BJ (cell line): ENCODE results near the gene ZNF844. TPM values are rescaled to one million over a fixed set of nuclear protein-coding genes. Genes with fewer than 3 reads are reported as not detected.
"Not testable (repeated sequence)": the region's sequence is repeated elsewhere in the genome, so short reads cannot be mapped to it uniquely, and the experiment has no call there.

Experiments
- CTCF ChIA-PET: fragments of 350-600 bp; formaldehyde crosslinking; extraction: SDS; loops from one replicate; lab custom pipeline; 2021; ENCODE audit warnings: antibody characterized with exemption, inconsistent platforms; lab: Yijun Ruan, JAX
- POLR2A ChIA-PET: fragments of 300-600 bp; sonication (Branson Sonifier 250); formaldehyde crosslinking; extraction: SDS; loops from one replicate; lab custom pipeline; 2021; ENCODE audit warnings: antibody characterized with exemption; lab: Charles Lee
- DNase-seq: peaks from one replicate; pipeline ENCODE4 v3.0.0-alpha.2; 2011; ENCODE audit warnings: low read depth
- H3K27me3 ChIP-seq: 2 replicates; pipeline ENCODE4 v1.6.0; 2011; ENCODE audit warnings: low read length; ENCODE audit not compliant: control insufficient read depth, insufficient read depth
- H3K36me3 ChIP-seq: 2 replicates; pipeline ENCODE4 v1.5.1; 2011; ENCODE audit warnings: low read length; ENCODE audit not compliant: control insufficient read depth, insufficient read depth
- H3K4me3 ChIP-seq: 2 replicates; pipeline ENCODE4 v1.5.1; 2011; ENCODE audit warnings: low read depth, mild to moderate bottlenecking, control low read depth, low read length
- polyA plus RNA-seq: library from polyadenylated mRNA; depleted of rRNA; stranded (reverse); fragments of >200 nt; gene quantifications from 2 replicates; pipeline ENCODE4 v1.2.3, GENCODE V29; 2011
- TF ChIP-seq, protein P1 (sequence below): IDR thresholded peaks from 2 replicates; pipeline ENCODE4 v1.5.1; 2011; ENCODE audit warnings: low read depth, mild to moderate bottlenecking, control low read depth, inconsistent platforms, low read length, moderate library complexity; ENCODE audit not compliant: insufficient read depth

Gene ZNF844
- polyA plus RNA-seq, 1 experiment = 2.8 TPM

DNA sequence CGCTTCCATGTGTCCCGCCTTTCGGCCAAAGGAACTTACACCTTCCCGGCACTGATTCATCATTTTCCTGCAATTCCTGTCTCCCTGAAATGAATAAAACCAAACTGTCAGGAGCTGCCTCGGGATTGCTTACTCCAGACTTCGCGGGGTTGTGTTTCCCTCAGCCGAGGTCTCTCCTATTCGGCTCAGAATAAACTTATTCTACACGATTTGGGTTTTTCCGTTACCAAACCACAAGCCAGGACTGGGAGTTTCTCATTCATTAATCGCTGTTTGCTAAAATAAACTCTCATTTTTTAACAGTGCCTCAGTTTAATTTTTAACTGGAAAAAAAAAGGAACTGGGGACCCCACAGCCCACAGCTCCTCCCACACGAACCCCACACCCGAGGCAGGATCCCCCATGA lies 12.4 kb upstream of the ZNF844 start:
- TF ChIP-seq, protein P1, sequence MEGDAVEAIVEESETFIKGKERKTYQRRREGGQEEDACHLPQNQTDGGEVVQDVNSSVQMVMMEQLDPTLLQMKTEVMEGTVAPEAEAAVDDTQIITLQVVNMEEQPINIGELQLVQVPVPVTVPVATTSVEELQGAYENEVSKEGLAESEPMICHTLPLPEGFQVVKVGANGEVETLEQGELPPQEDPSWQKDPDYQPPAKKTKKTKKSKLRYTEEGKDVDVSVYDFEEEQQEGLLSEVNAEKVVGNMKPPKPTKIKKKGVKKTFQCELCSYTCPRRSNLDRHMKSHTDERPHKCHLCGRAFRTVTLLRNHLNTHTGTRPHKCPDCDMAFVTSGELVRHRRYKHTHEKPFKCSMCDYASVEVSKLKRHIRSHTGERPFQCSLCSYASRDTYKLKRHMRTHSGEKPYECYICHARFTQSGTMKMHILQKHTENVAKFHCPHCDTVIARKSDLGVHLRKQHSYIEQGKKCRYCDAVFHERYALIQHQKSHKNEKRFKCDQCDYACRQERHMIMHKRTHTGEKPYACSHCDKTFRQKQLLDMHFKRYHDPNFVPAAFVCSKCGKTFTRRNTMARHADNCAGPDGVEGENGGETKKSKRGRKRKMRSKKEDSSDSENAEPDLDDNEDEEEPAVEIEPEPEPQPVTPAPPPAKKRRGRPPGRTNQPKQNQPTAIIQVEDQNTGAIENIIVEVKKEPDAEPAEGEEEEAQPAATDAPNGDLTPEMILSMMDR = no peak
- no peaks in the 10 kb centered on the region for H3K27me3 ChIP-seq
- ChIA-PET POLR2A (no interaction called here), CTCF (interaction anchor here (0.9 to 1.3 kb wide), 5 partner anchors 19 to 255 kb away, joined by 3 to 11 read pairs (median 3); partner anchors contain the start of gene ZNF20)
- H3K36me3 ChIP-seq = no peaks in the 10 kb centered on the region
- H3K4me3 ChIP-seq = peak overlapping the region; percentile 77
- DNase-seq = no peak

DNA sequence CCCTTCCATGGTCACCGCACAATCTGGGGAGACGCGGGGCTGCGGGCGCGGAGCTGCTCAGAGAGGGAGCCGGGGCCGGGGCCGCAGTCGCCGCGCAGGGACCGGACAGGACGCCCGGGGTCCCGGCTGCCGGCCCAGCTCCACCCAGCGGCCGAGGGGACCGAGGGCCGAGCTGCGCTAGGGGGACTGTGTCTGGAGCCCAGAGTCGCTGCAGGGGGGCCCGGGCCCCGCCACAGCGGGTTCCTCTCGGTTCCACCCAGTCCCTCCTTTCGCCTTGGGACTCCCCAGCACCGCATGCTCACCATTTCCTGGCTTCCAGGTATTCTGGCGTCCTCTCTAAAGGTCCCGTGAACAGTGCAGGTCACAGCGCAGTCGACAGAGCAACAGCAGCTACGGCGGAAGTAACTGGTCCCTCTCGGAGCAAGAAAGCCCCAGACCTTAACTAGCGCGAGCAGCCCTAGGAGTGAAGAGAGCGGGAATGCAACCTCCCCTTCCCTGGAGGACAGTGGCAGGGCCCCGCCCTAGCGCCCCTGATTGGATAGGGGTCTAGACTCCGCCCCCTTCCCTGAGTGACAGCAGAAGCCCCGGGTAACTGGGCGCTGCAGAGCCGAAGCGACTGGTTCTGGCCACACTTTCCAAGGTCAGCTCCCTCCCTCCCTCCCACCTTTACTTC lies 11.9 kb upstream of the ZNF844 start, which contains the start of gene ZNF878:
ZNF878 (minus strand) TSS at position 465 of the 673 bp plus-strand sequence; CDS start at position 305, 160 bp downstream.
- TF ChIP-seq, protein P1 = 0 out of 2 replicates have a peak, but pooled peaks have one; percentile 7
- no peaks in the 10 kb centered on the region for H3K27me3 ChIP-seq
- ChIA-PET POLR2A (no interaction called here), CTCF (interaction anchor here (0.9 to 1.3 kb wide), 5 partner anchors 20 to 255 kb away, joined by 3 to 11 read pairs (median 3); partner anchors contain the start of gene ZNF20)
- peak; percentile 42 for DNase-seq
- no peaks in the 10 kb centered on the region for H3K36me3 ChIP-seq
- peak within 1 kb of the TSS; percentile 77 for H3K4me3 ChIP-seq

DNA sequence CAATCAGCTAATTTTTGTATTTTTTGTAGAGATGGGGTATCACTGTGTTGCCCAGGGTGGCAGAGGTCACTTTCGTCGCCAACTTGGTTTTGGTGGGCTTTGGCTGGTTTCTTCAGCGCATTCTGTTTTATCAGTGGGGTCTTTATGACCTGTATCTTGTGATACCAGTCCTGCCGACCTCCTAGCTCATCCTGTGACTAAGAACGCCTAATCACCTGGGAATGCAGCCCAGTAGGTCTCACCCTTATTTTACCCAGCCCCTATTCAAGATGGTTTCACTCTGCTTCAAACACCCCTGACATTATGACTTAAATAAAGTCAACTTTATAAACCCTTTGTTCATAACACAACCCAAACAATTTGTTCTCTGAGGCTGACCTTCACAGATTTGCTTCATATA lies 8.7 kb upstream of the ZNF844 start:
- ChIA-PET POLR2A (no interaction called here), CTCF (interaction anchor here (1.0 to 1.3 kb wide), 4 partner anchors 20 to 132 kb away, joined by 3 to 4 read pairs (median 4); partner anchors contain the start of gene ZNF433)
- TF ChIP-seq, protein P1 = no peak
- no peak for DNase-seq
- H3K4me3 ChIP-seq = no peak overlapping the region
- H3K27me3 ChIP-seq = no peaks in the 10 kb centered on the region
- H3K36me3 ChIP-seq = no peaks in the 10 kb centered on the region

DNA sequence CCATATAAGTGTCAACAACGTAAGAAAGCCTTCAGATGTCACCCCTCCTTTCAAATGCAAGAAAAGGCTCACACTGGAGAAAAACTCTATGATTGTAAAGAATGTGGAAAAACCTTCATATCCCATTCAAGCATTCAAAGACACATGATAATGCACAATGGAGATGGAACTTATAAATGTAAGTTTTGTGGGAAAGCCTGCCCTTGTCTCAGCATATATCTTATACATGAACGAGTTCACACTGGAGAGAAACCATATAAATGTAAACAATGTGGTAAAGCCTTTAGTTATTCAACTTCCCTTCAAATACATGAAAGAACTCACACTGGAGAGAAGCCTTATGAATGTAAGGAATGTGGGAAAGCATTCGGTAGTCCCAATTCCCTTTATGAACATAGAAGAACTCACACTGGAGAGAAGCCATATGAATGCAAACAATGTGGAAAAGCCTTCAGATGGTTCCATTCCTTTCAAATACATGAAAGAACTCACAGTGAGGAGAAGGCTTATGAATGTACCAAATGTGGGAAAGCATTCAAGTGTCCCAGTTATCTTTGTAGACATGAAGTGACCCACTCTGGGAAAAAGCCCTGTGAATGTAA lies 11.1 kb downstream of the ZNF844 start:
- H3K36me3 ChIP-seq = peaks cover 18% of the 10 kb centered on the region
- H3K4me3 ChIP-seq = no peak overlapping the region
- DNase-seq = no peak
- TF ChIP-seq, protein P1 = no peak
- ChIA-PET POLR2A (no interaction called here), CTCF (no interaction called here)
- H3K27me3 ChIP-seq = no peaks in the 10 kb centered on the region

DNA sequence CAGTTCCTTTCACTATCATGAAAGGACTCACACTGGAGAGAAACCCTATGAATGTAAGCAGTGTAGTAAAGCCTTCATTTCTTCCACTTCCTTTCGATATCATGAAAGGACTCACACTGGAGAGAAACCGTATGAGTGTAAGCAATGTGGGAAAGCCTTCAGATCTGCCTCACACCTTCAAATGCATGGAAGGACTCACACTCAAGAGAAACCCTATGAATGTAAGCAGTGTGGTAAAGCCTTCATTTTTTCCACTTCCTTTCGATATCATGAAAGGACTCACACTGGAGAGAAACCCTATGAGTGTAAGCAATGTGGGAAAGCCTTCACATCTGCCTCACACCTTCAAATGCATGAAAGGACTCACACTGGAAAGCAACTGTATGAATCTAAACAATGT lies 11.8 kb downstream of the ZNF844 start:
- not testable (repeated sequence) for DNase-seq

More for the DNA sequence above, 11.8 kb downstream of the ZNF844 start:
- H3K27me3 ChIP-seq, H3K4me3 ChIP-seq, CTCF ChIA-PET, POLR2A ChIA-PET: not testable (repeated sequence)
- H3K36me3 ChIP-seq = peaks cover 18% of the 10 kb centered on the region
